ES-I3 (cell line): ENCODE data around the gene ZFP64.

Source experiments
- H3K36me3 ChIP-seq: 2 replicates; pipeline ENCODE4 v1.6.1; 2013; ENCODE audit warnings: mild to moderate bottlenecking, low read length, control low read depth, moderate library complexity; ENCODE audit not compliant: insufficient read depth
- H3K4me1 ChIP-seq: 2 replicates; pipeline ENCODE4 v1.6.1; 2013; ENCODE audit warnings: mild to moderate bottlenecking, control low read depth, low read length; ENCODE audit not compliant: insufficient read depth
- H3K9ac ChIP-seq: 2 replicates; pipeline ENCODE4 v1.6.1; 2013; ENCODE audit warnings: low read depth, mild to moderate bottlenecking, low read length, moderate library complexity
- H3K9me3 ChIP-seq: 2 replicates; pipeline ENCODE4 v1.6.1; 2013; ENCODE audit warnings: mild to moderate bottlenecking, low read length, moderate library complexity; ENCODE audit not compliant: control insufficient read depth, insufficient read depth

Gene ZFP64

GRCh38 chr20:52191916-52192718 is 538 bp upstream of the ZFP64 start:
- Histone ChIP-seq H3K9ac (peak overlapping the region; percentile 100), H3K9me3 (no peaks in the 10 kb centered on the region), H3K4me1 (no peaks in the 10 kb centered on the region; the same call in 1 of the 2 replicates), H3K36me3 (no peaks in the 10 kb centered on the region; the same call in 1 of the 2 replicates)

GRCh38 chr20:52190437-52191131 is 995 bp downstream of the ZFP64 start:
- Histone ChIP-seq H3K9ac (peak overlapping the region; percentile 100), H3K4me1 (no peaks in the 10 kb centered on the region; the same call in 1 of the 2 replicates), H3K36me3 (no peaks in the 10 kb centered on the region; the same call in 1 of the 2 replicates), H3K9me3 (no peaks in the 10 kb centered on the region)

DNA sequence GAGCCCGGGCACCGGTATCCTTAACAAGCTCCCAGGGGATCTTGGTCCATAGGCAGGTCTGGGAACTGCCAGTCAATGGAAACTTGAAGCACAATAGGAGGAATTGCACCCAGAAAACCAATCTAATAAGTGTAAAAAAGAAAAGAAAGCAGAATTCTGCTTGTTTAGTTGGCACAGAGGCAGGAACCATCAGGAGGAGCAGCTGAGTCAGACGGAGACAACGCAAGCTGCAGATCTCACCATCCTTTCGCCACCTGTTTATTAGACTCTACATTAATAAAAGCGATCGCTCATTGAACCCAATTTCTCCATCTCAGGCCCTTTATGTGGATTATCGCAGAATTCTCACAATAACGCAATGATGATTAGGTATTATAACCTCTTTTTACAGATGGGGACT is 9.8 kb downstream of the ZFP64 start:
- H3K36me3 ChIP-seq = no peaks in the 10 kb centered on the region
- no peaks in the 10 kb centered on the region for H3K9me3 ChIP-seq
- H3K9ac ChIP-seq = no peak overlapping the region
- no peaks in the 10 kb centered on the region for H3K4me1 ChIP-seq

DNA sequence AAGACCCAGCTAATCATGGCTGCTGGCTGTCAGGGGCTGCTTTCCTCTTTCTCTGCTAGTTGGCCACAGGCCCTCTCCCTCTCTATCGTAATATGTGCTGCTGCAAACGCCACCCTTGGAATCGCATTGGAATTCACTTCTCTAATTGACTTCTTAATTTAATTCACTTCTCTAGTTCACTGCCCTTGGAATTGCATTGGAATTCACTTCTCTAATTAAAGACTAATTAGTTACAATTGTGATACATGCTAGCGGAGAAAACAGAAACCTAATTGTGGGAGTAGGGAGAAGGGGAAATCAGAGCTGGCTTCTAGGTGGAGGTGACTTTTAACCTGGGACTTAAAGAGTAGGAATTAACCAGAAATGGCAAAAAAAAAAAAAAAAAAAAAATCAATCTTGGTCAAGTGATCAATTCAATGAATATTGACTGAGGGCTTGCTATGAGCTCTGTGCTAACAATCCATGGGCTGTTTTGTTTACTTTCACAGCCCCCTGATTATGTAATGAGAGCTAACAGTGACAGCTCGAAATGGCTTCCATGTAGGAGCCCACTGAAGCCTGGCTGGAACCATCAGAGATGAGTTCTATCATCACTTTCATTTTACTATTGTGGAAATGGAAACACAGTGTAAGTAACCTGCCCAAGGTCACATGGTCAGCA is 11.3 kb downstream of the ZFP64 start:
- no peaks in the 10 kb centered on the region for H3K9me3 ChIP-seq

GRCh38 chr20:52179331-52180179 is 12.0 kb downstream of the ZFP64 start:
- Histone ChIP-seq H3K9ac (no peak overlapping the region), H3K9me3 (no peaks in the 10 kb centered on the region), H3K36me3 (no peaks in the 10 kb centered on the region), H3K4me1 (no peaks in the 10 kb centered on the region)

More for the DNA sequence above, 11.3 kb downstream of the ZFP64 start:
- Histone ChIP-seq H3K9ac (no peak overlapping the region), H3K4me1 (no peaks in the 10 kb centered on the region), H3K36me3 (no peaks in the 10 kb centered on the region)

DNA sequence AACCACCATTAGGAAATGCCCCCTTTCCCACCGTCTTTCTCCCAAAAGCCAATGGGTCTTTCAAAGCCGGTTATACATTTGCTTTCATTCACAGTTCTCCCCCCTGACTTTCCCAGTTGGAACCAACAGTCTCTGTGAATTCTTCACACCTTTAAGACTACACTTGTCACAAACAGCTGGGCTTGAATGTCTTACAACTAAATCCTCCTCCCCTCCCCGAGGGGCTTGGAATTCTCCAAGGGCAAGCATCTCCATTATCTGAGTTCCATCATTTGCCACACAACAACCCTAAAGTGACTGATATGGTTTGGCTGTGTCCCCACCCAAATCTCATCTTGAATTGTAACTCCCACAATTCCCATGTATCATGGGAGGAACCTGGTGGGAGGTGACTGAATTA is 12.9 kb downstream of the ZFP64 start:
- no peaks in the 10 kb centered on the region for H3K4me1 ChIP-seq
- H3K36me3 ChIP-seq = no peaks in the 10 kb centered on the region
- no peak overlapping the region for H3K9ac ChIP-seq
- H3K9me3 ChIP-seq = no peaks in the 10 kb centered on the region

DNA sequence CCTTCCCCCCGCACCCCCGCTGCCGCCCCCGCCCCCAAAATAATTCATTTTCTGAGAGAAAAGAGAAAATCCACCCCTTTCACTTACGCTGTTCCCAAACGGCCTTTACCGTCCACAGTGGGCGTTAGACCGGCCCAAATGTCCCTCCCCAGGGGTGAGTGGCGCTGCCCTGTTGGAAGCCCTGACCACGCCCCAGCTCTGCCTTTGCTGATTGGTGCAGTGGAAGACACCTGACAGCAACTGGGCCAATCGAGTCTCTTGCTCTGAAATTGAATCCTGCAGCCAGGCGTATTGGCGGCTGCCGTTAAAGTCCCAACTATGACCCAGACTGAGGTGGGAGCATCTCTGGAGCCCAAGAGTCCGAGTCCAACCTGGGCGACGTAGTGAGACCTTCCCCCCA is 15.7 kb downstream of the ZFP64 start:
- Histone ChIP-seq H3K9me3 (no peaks in the 10 kb centered on the region), H3K4me1 (no peaks in the 10 kb centered on the region), H3K36me3 (no peaks in the 10 kb centered on the region), H3K9ac (no peak overlapping the region)

DNA sequence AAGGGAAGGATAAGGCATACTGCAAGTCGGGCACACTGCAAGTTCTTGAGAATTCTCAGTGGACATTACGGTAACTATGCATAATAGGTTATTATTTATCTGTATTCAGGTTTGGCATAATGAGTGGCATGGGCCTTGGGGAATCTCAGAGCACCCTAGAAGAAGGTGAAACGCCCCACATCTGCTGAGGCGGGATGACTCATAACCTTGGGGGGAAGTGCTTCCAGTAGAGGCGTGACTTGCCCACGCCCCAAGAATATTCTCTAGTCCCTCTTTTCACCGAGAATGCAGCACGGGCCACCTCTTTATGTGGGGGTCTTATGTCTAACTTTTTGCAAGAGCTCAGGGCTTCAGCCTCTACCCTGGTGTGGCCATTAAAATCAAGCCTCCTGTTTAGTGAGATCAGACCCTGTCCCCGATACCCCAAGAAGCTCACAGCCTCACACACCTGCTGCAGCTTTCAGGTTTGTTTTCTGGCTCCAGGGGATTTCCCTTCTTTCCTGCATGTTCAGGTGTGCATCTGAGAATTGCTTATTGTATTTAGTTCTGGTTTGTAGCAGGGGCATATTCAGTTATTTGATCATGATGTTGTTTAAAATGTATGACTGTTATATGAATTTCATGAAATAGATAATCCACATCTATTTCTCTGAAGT is 19.1 kb downstream of the ZFP64 start:
- no peaks in the 10 kb centered on the region for H3K9me3 ChIP-seq
- H3K9ac ChIP-seq = no peak overlapping the region
- H3K4me1 ChIP-seq = no peaks in the 10 kb centered on the region
- no peaks in the 10 kb centered on the region for H3K36me3 ChIP-seq

DNA sequence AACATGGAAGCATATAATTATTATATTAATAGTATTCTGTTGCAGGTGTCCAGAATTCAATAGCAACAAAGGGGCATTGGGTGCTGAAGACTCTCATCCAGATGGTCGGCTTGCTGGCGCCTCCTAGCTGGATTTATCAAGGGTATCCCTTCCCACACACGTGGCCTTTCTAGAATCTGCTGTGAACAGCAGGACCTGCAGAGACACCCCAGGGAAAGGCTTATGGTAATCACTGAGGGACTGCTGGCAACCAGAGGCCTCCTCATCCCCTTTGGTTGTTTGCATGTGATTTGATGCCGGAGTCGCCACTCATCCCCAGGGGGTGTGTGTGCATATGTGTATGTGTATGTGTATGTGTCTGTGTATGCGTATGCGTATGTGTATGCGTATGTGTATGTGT is 20.6 kb downstream of the ZFP64 start:
- Histone ChIP-seq H3K36me3 (no peaks in the 10 kb centered on the region), H3K4me1 (no peaks in the 10 kb centered on the region), H3K9me3 (no peaks in the 10 kb centered on the region), H3K9ac (no peak overlapping the region)

GRCh38 chr20:52168116-52168515 is 23.5 kb downstream of the ZFP64 start:
- Histone ChIP-seq H3K4me1 (no peaks in the 10 kb centered on the region), H3K9ac (no peak overlapping the region), H3K9me3 (no peaks in the 10 kb centered on the region), H3K36me3 (peaks cover 4% of the 10 kb centered on the region; the same call in 1 of the 2 replicates)

- Histone ChIP-seq H3K36me3 (peaks cover 4% of the 10 kb centered on the region; the same call in 1 of the 2 replicates), H3K4me1 (no peaks in the 10 kb centered on the region), H3K9ac (no peak overlapping the region), H3K9me3 (no peaks in the 10 kb centered on the region)
These were observed 24.2 kb downstream of the ZFP64 start for GRCh38 chr20:52167232-52167840.

GRCh38 chr20:52166150-52166549 is 25.4 kb downstream of the ZFP64 start:
- H3K4me1 ChIP-seq = no peaks in the 10 kb centered on the region
- H3K36me3 ChIP-seq = peaks cover 4% of the 10 kb centered on the region; the same call in 1 of the 2 replicates
- no peaks in the 10 kb centered on the region for H3K9me3 ChIP-seq
- H3K9ac ChIP-seq = no peak overlapping the region

GRCh38 chr20:52160621-52161204 is 30.9 kb downstream of the ZFP64 start:
- H3K9me3 ChIP-seq = no peaks in the 10 kb centered on the region
- H3K4me1 ChIP-seq = no peaks in the 10 kb centered on the region
- H3K36me3 ChIP-seq = peaks cover 7% of the 10 kb centered on the region; the same call in 1 of the 2 replicates

More at GRCh38 chr20:52160621-52161204, 30.9 kb downstream of the ZFP64 start:
- no peak overlapping the region for H3K9ac ChIP-seq
